Common myeloid progenitor, CD34-positive (primary cell): ENCODE data around the gene TIAM2.

ENCODE experiments used
- CTCF ChIA-PET: fragments of 350-600 bp; sonication (Branson Sonifier 250); formaldehyde crosslinking; loops from one replicate; lab custom pipeline; 2021; ENCODE audit warnings: antibody characterized with exemption; lab: Charles Lee
- POLR2A ChIA-PET: fragments of 350-600 bp; sonication (Branson Sonifier 250); formaldehyde crosslinking; loops from one replicate; lab custom pipeline; 2021; ENCODE audit warnings: antibody characterized with exemption; lab: Charles Lee
- DNase-seq, 3 donors: peaks; one replicate each; pipeline versions ENCODE4 v3.0.0 to v3.0.0-alpha.2; 2013
- H3K27ac ChIP-seq, 2 experiments: 1 replicate in 1 of 2; 2 replicates in 1 of 2; pipeline ENCODE4 v1.7.0; 2013; ENCODE audit warnings: inconsistent platforms in 2 of 2, low read length in 2 of 2, mild to moderate bottlenecking in 2 of 2, low read depth in 1 of 2, moderate library complexity in 1 of 2; ENCODE audit not compliant: severe bottlenecking in 2 of 2, insufficient read depth in 1 of 2, poor library complexity in 1 of 2
- H3K27me3 ChIP-seq, 5 experiments: replicated peaks in 2 of 5; 1 replicate in 3 of 5; 2 replicates in 2 of 5; pipeline versions ENCODE4 v1.6.1 to v1.7.0; 2013; ENCODE audit warnings: low read length in 4 of 5, mild to moderate bottlenecking in 2 of 5, moderate library complexity in 2 of 5, inconsistent platforms in 1 of 5; ENCODE audit not compliant: insufficient read depth in 5 of 5, control insufficient read depth in 4 of 5
- H3K36me3 ChIP-seq, 4 experiments: 1 replicate in 2 of 4; 2 replicates in 2 of 4; pipeline versions ENCODE4 v1.6.1 to v1.7.0; 2013; ENCODE audit warnings: low read length in 3 of 4, control low read depth in 1 of 4, mild to moderate bottlenecking in 1 of 4; ENCODE audit not compliant: control insufficient read depth in 4 of 4, insufficient read depth in 4 of 4
- H3K4me1 ChIP-seq, 4 experiments: 1 replicate in 3 of 4; 2 replicates in 1 of 4; pipeline versions ENCODE4 v1.6.1 to v1.7.1; 2013; ENCODE audit warnings: low read length in 3 of 4, mild to moderate bottlenecking in 3 of 4, control low read depth in 1 of 4, inconsistent platforms in 1 of 4, moderate library complexity in 1 of 4; ENCODE audit not compliant: control insufficient read depth in 4 of 4, insufficient read depth in 4 of 4; ENCODE audit errors: control extremely low read depth in 1 of 4
- H3K4me3 ChIP-seq, 7 experiments: 1 replicate in 4 of 7; 2 replicates in 3 of 7; pipeline versions ENCODE4 v1.5.1 to v1.7.0; 2013; ENCODE audit warnings: mild to moderate bottlenecking in 7 of 7, low read length in 6 of 7, moderate library complexity in 6 of 7, inconsistent platforms in 2 of 7, low read depth in 2 of 7, control low read depth in 1 of 7; ENCODE audit not compliant: insufficient read depth in 4 of 7, control insufficient read depth in 1 of 7; ENCODE audit errors: extremely low read depth in 1 of 7
- H3K9me3 ChIP-seq, 5 experiments: 1 replicate in 4 of 5; 2 replicates in 1 of 5; pipeline versions ENCODE4 v1.6.1 to v1.7.1; 2013; ENCODE audit warnings: low read length in 4 of 5, mild to moderate bottlenecking in 2 of 5, inconsistent platforms in 1 of 5, low read depth in 1 of 5, moderate library complexity in 1 of 5; ENCODE audit not compliant: control insufficient read depth in 4 of 5, insufficient read depth in 2 of 5; ENCODE audit errors: control extremely low read depth in 1 of 5
- WGBS: methylation state at CpG from one replicate; pipeline ENCODE4 v1.1.5; 2013; ENCODE audit not compliant: insufficient coverage; 5-methylcytosine and 5-hydroxymethylcytosine counted together

The TIAM2 gene

DNA sequence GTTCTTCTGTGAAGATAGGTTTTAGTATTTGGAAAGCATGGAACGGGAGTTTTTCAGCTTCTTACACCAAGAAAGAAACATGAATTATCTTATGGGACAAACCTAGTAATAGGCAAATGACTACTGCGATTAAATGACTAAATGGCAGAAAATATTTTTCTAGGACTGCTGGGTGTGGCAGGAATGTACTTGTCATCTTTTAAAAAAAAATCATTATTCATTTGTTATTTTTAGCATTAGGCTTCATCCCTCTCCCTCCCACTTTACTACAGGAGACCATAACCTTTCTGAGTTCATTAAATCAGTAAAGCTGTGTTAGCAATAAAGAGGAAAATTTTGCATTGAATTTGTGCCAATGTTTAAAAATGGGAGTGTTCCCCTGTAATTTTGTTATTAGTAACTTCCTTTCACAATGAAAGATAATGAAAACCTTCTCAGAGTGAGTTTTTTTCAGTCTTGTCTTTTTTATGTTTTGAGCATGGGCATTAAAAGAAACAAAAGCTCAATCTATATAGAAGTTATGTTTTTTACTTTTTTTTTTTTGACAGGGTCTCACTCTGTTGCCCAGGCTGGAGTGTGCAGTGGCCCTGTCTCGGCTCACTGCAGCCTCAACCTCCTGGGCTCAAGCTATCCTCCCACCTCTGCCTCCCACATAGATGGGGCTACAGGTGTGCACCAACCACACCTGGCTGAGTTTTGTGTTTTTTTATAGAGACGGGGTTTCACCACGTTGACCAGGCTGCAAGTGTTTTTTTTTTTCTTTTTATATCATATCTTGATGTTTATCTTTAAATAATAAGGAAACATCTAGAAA, 163.1 kb downstream of the TIAM2 start:
- H3K4me3 ChIP-seq: no peak overlapping the region
- ChIA-PET CTCF (no interaction called here), POLR2A (no interaction called here)
- H3K36me3 ChIP-seq: no peaks in the 10 kb centered on the region
- WGBS: 86% methylated on average over 1 of the region's 5 CpGs
- peaks cover 5 to 18% (median 12%) of the 10 kb centered on the region in 4 experiments for H3K4me1 ChIP-seq
- DNase-seq: no peak
- H3K27me3 ChIP-seq: no peaks in the 10 kb centered on the region
- no peak overlapping the region for H3K27ac ChIP-seq
- peaks cover 0 to 4% (median 0%) of the 10 kb centered on the region in 5 experiments for H3K9me3 ChIP-seq

DNA sequence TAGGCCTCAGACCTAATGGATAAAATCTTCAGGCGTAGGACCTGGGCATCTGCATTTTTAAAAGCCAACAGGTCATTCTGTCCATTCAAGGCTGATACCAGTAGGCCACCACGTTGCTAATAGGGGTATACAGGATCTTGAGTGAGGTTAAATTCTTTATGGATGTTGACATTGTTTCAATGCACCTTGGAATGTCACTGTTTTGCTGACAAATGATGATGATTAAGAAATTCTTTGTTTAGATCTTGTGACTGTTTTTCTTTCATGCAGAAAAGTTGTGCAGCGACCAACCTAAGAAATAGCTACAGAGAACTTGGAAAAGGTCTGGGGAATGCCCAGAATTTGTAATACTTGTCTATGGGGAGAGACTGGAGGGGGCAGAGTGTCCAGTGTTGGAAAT, 167.6 kb downstream of the TIAM2 start:
- H3K4me3 ChIP-seq: no peak overlapping the region
- peaks cover 0 to 4% (median 0%) of the 10 kb centered on the region in 5 experiments for H3K9me3 ChIP-seq
- WGBS: 86% methylated on average over 3 of the region's 3 CpGs
- ChIA-PET CTCF (no interaction called here), POLR2A (no interaction called here)
- DNase-seq: no peak
- no peak overlapping the region for H3K27ac ChIP-seq
- H3K4me1 ChIP-seq: peaks cover 0 to 9% (median 3%) of the 10 kb centered on the region in 4 experiments
- H3K27me3 ChIP-seq: no peaks in the 10 kb centered on the region
- no peaks in the 10 kb centered on the region for H3K36me3 ChIP-seq

DNA sequence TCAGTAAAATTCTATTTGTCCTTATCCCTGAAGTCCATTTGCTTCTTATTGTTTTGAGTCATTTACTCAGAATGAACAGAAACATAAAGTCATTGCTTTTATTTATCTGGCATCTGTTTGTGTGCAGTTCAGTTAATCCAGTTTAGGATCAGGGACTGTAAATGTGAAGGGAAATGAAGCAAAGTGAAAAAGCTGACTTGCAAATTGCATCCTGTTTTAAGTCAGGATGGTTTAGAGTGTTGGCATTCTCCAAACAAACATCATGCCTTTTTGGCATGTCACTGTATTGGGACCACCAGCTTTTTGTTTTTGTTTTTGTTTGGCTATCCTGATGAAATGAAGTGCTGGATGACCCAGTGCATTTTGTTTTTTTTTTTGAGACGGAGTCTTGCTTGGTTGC, 168.5 kb downstream of the TIAM2 start:
- no CpG with 5 or more reads among the region's 1 CpG for WGBS
- POLR2A ChIA-PET: no interaction called here

DNA sequence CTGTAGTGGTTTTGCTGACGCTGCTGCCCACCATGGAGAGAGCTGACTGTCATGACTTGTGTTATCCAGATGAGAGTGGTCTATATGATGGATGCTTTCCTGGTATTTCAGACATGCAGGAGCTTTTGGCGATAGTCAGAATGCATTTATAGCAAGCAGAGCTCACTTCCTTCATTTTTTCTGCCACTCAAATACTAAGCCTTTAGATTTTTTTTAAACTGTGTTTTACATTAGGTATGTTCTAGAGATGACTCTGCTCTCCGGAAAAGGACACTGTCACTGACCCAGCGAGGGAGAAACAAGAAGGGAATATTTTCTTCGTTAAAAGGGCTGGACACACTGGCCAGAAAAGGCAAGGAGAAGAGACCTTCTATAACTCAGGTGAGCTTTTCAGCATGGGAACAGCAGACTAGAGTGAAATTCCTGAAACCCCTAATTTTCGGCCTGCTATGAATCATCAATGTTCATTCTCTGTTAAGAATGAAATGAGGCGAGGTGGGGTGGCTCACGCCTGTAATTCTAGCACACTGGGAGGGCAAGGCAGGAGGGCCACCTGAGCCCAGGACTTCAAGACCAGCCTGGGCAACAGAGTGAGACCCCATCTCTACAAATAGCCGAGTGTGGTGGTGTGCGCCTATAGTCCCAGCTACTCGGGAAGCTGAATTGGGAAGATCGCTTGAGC, 170.1 kb downstream of the TIAM2 start:
- Histone ChIP-seq H3K27ac (no peak overlapping the region), H3K9me3 (peaks cover 0 to 2% (median 0%) of the 10 kb centered on the region in 5 experiments), H3K27me3 (no peaks in the 10 kb centered on the region), H3K36me3 (no peaks in the 10 kb centered on the region), H3K4me3 (no peak overlapping the region), H3K4me1 (peaks cover 0 to 9% (median 3%) of the 10 kb centered on the region in 4 experiments)
- 85% methylated on average over 11 of the region's 12 CpGs for WGBS
- CTCF ChIA-PET: interaction anchor here (0.6 to 1.5 kb wide), 3 partner anchors 8 to 237 kb away, joined by 3 to 5 read pairs (median 4); no protein-coding TSS in a partner anchor
- DNase-seq: no peak
- POLR2A ChIA-PET: no interaction called here

More for the DNA sequence above, 168.5 kb downstream of the TIAM2 start:
- no peak for DNase-seq
- H3K9me3 ChIP-seq: peaks cover 0 to 4% (median 0%) of the 10 kb centered on the region in 5 experiments
- H3K27ac ChIP-seq: no peak overlapping the region
- H3K4me3 ChIP-seq: no peak overlapping the region
- no peaks in the 10 kb centered on the region for H3K36me3 ChIP-seq
- no peaks in the 10 kb centered on the region for H3K27me3 ChIP-seq
- H3K4me1 ChIP-seq: peaks cover 0 to 9% (median 3%) of the 10 kb centered on the region in 4 experiments
- CTCF ChIA-PET: no interaction called here

DNA sequence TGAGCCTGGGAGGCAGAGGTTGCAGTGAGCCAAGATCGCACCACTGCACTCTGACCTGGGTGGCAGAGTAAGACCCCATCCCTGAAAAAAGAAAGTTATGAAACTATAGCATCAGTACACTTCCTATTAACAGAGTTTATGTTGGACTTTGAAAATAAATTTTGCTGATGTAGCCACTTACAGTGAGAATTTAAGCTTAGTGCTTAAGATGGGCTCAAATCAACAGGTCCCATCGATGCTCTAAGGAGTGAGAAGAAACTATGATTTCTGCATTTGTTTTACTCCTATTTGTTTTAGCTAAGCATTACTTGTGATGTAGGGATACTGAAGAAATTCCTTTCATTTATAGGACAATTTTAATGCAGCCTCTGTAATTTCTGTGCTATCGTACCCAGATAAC, 175.4 kb downstream of the TIAM2 start:
- no peaks in the 10 kb centered on the region for H3K9me3 ChIP-seq
- ChIA-PET CTCF (interaction anchor here (1.0 to 5.4 kb wide), 6 partner anchors 19 to 303 kb away, joined by 3 to 63 read pairs (median 3); no protein-coding TSS in a partner anchor), POLR2A (no interaction called here)
- no peaks in the 10 kb centered on the region for H3K27me3 ChIP-seq
- H3K27ac ChIP-seq: no peak overlapping the region
- no peak overlapping the region for H3K4me3 ChIP-seq
- no peak for DNase-seq
- peaks cover 0 to 2% (median 0%) of the 10 kb centered on the region in 4 experiments for H3K36me3 ChIP-seq
- 100% methylated on average over 1 of the region's 3 CpGs for WGBS
- peaks cover 0 to 13% (median under 1%) of the 10 kb centered on the region in 4 experiments for H3K4me1 ChIP-seq

DNA sequence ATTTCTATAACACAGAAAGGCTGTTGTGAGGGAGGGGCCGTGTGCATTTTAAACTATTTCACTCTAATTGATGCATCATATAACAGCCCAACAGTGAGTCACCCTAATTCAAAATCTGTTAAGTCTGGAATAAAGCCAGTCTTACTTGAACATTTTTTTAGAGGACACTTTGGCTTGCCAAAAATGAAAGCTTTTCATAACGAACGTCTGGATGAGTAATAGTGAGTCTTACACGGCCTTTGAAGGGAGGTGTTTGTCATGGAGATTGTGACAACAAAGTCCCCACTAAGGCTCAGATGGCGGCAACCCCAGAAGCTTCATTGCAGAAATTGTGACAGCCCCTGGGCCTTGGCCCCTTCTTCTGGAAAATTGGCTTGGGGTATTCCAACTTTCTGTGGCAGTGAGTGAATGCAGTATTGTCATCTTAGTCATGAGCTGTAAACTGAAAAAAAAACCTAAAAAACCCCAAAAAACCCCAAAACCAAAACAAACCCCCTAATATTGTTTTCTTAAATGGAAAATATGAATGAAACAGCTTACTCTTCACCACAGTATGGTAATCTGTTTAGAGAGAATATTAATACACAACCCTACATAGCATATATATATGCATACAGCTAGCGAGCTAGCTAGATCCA, 176.1 kb downstream of the TIAM2 start:
- peak overlapping the region in 1 of 2 experiments; percentile 47 for H3K27ac ChIP-seq
- CTCF ChIA-PET: interaction anchor here (0.8 to 5.4 kb wide), 7 partner anchors 19 to 303 kb away, joined by 3 to 63 read pairs (median 3); no protein-coding TSS in a partner anchor
- no peaks in the 10 kb centered on the region for H3K9me3 ChIP-seq
- peak; percentile 65 to 91 (median 85) for DNase-seq
- WGBS: 52% methylated on average over 5 of the region's 6 CpGs
- H3K36me3 ChIP-seq: peaks cover 0 to 2% (median 0%) of the 10 kb centered on the region in 4 experiments
- no peak overlapping the region for H3K4me3 ChIP-seq
- POLR2A ChIA-PET: no interaction called here
- peaks cover 0 to 13% (median under 1%) of the 10 kb centered on the region in 4 experiments for H3K4me1 ChIP-seq
- no peaks in the 10 kb centered on the region for H3K27me3 ChIP-seq
